HG02763 (cell line): ENCODE results near the gene GIPC1.

Experiments used
- ATAC-seq: cut with Tn5 transposase; IDR thresholded peaks from one replicate; pipeline ENCODE4 v1.9.1; 2021; ENCODE audit warnings: mild to moderate bottlenecking, moderate library complexity; ENCODE audit not compliant: unreplicated experiment

GIPC1 gene

GRCh38 chr19:14494910-14495671 is 836 bp downstream of the GIPC1 start:
- ATAC-seq = no peak

- ATAC-seq = no peak
Measured at GRCh38 chr19:14494411-14494810, 1.5 kb downstream of the GIPC1 start.

GRCh38 chr19:14492756-14493337 is 3.1 kb downstream of the GIPC1 start:
- no peak for ATAC-seq

GRCh38 chr19:14487370-14488125 is 8.4 kb downstream of the GIPC1 start:
- ATAC-seq = no peak

- no peak for ATAC-seq
Measured at GRCh38 chr19:14482172-14482941, 13.6 kb downstream of the GIPC1 start.

GRCh38 chr19:14480700-14481079 is 15.2 kb downstream of the GIPC1 start:
- no peak for ATAC-seq

GRCh38 chr19:14479975-14480699 is 15.8 kb downstream of the GIPC1 start:
- no peak for ATAC-seq

GRCh38 chr19:14479309-14479974 is 16.5 kb downstream of the GIPC1 start:
- ATAC-seq = no peak

GRCh38 chr19:14478113-14478545 is 17.8 kb downstream of the GIPC1 start:
- ATAC-seq = no peak

- ATAC-seq = no peak
Measured at GRCh38 chr19:14477418-14478112, 18.4 kb downstream of the GIPC1 start.

- ATAC-seq = no peak
Measured at GRCh38 chr19:14476673-14477401, 19.1 kb downstream of the GIPC1 start.

GRCh38 chr19:14476327-14476672 is 19.6 kb downstream of the GIPC1 start:
- no peak for ATAC-seq

- ATAC-seq = no peak
Measured at GRCh38 chr19:14475251-14476073, 20.5 kb downstream of the GIPC1 start, which contains the start of gene PTGER1. PTGER1 (minus strand) TSS chr19:14475354; CDS start chr19:14474320, 1,034 bp downstream.

GRCh38 chr19:14474827-14475226 is 21.1 kb downstream of the GIPC1 start:
- ATAC-seq = no peak

- ATAC-seq = no peak
Measured at GRCh38 chr19:14473978-14474578, 21.8 kb downstream of the GIPC1 start.

- no peak for ATAC-seq
Measured at GRCh38 chr19:14473073-14473977, 22.6 kb downstream of the GIPC1 start.
